Stimulated activated CD4-positive, alpha-beta T cell treated with anti-CD3 and anti-CD28 coated beads, Interleukin-1b, Interleukin-23, amount 100 ng/mL, for 1 hour (primary cell): ENCODE data around the gene ADGRL2.

Experiments used
- DNase-seq, 2 donors: peaks; one replicate each; pipeline ENCODE4 v3.0.0-alpha.2; 2020; ENCODE audit warnings: low read depth in 2 of 2

The ADGRL2 gene

DNA sequence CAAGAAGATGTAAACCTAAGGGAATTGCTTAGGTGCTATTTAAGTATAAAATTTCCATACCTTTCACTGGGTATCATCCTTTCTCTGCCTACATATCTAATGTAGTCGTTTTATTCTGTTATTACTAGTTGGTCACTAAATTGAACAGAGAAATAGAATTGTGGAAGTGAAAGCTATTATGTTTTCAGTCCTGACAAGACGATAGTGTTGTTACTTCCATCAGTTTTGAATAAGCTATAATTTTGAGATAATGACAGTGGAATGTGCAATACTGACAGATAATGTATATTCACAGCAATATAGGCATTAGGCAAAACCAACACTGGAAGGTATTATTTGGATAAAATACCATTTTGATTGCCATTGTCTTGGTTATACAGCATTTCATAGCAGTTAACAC lies 181.8 kb downstream of the ADGRL2 start:
- DNase-seq, result no peak

DNA sequence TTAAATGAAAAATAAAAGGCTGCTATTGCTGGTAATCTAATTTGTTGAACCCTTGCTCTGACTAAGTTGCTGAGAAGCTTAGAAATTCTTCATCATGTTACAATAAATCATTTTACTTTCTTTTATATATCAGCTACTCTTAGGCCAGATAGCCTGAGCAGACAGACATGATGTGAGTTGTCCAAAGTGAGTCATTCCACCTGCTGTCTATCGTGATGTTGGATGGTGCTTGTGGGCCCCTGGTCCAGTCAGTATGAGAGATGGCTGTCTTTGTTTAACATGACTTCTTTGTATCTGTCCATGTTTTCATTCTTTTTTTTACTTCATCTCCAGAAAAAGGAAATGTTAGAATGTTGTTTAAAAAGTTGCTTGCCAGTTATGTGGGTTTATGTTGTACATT lies 188.8 kb downstream of the ADGRL2 start:
- DNase-seq, result no peak

DNA sequence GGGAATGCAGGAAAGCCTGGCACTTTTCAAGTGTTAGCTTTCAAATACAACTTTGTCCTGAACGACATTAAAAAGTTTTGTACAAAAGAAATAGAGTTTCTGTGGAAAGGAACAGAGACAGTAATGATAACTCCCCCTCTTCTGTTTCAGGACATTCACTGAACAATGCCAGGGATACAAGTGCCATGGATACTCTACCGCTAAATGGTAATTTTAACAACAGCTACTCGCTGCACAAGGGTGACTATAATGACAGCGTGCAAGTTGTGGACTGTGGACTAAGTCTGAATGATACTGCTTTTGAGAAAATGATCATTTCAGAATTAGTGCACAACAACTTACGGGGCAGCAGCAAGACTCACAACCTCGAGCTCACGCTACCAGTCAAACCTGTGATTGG lies 189.5 kb downstream of the ADGRL2 start:
- DNase-seq, result no peak

GRCh38 chr1:81998165-81998564 lies 197.4 kb downstream of the ADGRL2 start:
- no peak for DNase-seq

DNA sequence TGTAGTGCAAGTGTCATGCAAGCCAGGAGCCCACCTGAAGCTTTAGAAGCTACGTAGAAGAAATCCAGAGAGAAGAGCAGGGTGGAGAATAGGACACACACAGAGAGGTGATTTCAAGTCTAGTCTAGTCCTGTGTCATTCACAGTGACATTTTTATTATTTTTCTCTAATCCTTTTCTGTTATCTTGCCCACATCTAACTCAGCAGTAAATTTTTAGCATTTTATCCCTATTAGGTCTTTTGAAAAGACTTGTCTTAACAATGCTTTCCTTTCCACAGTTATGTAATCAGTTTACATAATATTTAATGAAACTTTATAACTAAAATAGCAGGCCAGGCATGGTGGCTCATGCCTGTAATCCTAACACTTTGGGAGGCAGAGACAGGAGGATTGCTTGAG lies 198.6 kb downstream of the ADGRL2 start:
- DNase-seq, result no peak

DNA sequence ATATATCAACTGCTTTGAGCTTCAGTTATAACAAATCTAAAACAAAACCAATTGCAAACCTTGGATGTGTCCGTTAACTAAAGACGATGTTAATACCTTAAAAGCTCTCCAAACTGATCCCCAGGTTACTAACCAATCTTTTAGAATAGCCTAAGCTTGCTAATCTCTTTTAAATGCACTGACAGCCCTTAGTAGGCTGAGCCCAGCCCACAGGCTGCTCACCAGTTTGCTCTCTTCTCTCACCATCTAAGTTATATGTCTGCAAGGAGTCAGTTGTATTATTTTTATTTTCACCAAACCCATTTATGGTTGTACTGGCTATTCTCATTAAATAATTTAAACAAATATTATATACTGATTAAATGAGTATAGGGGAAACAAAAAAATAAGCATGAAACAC lies 199.5 kb downstream of the ADGRL2 start:
- no peak for DNase-seq

DNA sequence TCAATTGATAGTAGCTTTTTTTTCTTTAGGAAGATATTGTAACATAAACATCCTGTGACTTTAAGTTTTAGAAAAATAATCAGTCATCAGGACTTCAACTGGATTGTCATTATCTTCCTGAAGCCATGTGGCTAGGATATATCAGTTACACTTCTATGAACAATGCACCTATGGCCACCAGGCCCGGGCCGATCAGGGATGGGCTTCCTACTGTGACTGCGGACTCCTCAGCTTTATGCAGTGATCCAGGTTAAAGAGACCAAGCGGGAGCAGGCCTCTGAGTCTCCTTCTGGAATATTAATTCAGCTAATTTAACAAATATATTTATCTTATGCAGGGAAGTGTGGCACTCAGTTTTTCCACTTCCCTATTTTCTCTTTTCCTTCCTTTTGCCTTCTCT lies 200.6 kb downstream of the ADGRL2 start:
- DNase-seq, result no peak

DNA sequence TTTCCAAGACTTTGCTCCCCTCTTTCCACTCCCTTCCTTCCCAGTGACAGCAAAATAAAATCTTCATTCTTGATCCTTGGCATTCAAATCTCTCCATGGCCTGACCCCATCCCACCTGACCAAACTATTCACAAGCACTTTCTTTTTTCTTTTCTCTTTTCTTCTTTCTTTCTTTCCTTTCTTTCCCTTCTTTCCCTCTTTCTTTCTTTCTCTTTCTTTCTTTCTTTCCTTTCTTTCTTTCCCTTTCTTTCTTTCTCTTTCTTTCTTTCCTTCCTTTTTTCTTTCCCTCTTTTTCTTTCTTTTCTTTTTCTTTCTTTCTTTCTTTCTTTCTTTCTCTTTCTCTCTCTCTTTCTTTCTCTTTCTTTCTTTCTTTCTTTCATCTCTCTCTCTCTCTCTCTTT lies 207.1 kb downstream of the ADGRL2 start:
- DNase-seq, result no peak

GRCh38 chr1:82013702-82014101 lies 213.0 kb downstream of the ADGRL2 start:
- DNase-seq, result no peak

DNA sequence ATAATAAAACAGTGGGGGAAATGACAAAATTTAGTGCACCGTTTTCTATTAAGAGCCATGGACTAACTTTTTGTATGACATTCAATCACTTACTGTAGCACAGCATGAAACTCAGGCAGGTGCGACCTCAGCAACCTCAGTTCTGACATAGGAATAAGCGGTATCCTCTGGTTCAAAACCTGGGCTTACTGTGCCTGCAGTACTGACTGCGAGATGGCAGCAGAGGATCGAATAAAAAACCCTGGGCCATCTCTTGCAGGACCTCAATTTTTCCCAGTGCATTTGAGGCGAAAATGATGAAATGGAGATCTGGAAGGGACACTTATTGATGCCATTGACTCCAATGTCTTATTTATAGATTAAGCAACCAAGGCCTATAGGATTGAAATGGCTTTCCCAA lies 214.7 kb downstream of the ADGRL2 start:
- DNase-seq, result no peak

GRCh38 chr1:82018319-82018718 lies 217.6 kb downstream of the ADGRL2 start:
- no peak for DNase-seq

DNA sequence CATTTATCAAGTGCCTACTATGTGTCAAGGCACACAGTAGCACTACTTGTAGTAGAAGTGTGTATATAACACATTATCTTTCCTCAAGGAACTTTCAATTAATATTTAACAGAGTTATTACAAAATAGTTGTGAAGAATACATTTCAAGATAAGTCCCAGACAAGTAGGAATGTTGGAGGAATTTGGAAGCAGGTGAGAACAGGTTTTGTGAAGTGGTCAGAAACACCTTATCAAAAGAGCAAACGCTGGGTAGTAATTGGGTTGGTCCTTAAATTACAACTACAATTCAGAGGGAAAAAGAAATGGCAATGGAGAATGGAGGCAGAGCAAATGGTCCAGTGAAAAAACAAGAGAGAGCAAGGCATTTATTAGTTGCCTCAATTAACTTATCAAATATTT lies 218.8 kb downstream of the ADGRL2 start:
- no peak for DNase-seq

DNA sequence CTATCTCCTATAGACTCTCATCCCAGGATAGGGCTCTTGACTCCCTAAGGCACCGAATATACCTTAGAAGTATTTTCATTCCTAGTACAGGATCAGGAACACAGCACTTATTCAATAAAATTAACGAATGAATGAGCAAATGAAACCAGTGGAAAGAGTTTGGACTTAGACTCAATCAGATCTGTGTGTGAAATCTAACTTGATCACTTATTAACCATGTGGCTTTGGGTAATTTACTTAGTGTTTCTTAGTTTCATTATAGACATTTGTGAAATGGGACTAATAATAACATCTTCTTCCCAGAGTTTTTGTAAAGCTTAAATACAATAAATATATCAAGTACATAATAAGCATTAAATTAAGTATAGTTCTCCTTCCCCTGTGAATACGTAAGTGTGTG lies 230.1 kb downstream of the ADGRL2 start:
- DNase-seq, result no peak

- no peak for DNase-seq
Measured at GRCh38 chr1:82032068-82032467, 231.3 kb downstream of the ADGRL2 start.

- DNase-seq, result no peak
Measured at GRCh38 chr1:82034812-82035211, 234.1 kb downstream of the ADGRL2 start.
